HG02798 (cell line): ENCODE results near the gene SFMBT1.

ENCODE experiments used
- ATAC-seq: cut with Tn5 transposase; IDR thresholded peaks from one replicate; pipeline ENCODE4 v1.9.1; 2021; ENCODE audit warnings: mild to moderate bottlenecking; ENCODE audit not compliant: unreplicated experiment, poor library complexity

The SFMBT1 gene

DNA sequence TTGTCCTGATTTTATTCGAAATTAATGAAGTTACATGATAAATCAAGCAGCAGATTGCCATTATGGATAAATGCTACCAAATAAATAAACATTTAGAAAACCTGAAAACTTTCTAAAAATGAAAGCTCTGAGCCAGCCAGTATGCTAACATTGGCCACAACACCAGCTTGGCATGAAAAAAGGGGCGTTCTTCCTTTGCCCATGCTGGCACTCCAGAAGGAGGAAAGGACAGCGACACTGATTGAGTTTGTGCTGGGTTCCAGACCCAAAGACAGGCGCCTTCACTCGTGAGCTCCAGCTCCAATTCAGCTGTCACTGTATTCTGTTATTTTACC, 153.6 kb downstream of the SFMBT1 start:
- no peak for ATAC-seq

DNA sequence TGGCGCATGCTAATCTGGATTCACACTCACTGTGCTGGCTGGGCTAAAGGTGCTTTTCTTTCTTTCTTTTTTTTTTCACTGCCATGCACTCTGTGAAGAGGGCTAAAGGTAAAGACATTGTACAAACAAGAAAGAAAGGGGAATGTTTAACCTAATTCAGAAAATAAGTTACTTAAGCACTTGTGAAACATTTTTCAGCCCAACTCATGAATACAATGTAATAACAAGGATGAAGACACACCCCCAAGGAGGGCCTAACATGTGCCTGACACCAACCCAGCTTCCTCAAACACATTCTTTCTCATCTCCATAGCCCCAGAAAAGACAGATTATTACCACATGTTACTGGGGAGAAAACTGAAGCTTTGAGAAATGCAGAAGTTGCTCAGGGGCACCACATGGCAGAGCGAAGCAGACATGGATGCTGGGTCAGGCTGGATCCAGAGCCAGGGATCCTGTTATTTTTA, 154.2 kb downstream of the SFMBT1 start:
- ATAC-seq = no peak

DNA sequence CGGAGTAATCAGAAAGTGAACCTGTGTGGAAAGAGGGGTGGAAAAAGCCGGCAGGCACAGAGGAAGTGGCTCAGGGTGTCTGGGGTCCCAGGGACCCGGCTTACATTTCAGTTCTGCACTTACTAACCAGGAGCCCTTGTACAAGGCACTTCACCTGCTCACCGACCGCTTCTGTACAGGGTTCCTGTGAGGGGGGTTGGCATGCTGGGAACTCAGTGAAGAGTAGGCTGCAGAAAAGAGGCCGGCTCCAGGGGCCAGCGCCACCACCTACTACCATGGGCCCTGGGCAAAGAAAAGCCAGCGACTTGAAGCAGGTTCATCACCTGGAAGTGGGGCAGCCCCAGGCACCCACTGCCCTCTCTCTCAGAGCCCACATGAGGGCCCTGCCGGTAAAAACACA, 154.7 kb downstream of the SFMBT1 start:
- no peak for ATAC-seq

DNA sequence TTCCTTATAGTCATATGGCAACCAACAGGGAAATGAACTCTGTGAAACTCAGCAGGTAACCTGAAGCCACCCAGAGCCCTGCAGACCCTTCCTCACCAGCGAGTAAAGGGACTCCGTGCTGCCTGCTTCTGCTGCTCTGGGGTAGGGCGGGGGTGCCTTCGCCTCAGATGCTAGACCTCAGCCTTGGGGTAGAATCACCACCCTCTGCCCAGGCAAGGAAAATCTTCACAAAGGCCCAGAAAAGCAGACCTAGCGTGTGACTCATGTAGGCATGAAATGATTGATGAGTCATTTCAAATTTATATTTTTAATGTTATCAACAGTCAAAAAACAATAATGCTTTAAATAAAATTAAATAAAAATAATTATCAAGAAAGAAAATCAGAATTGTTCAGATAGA, 155.1 kb downstream of the SFMBT1 start:
- no peak for ATAC-seq

DNA sequence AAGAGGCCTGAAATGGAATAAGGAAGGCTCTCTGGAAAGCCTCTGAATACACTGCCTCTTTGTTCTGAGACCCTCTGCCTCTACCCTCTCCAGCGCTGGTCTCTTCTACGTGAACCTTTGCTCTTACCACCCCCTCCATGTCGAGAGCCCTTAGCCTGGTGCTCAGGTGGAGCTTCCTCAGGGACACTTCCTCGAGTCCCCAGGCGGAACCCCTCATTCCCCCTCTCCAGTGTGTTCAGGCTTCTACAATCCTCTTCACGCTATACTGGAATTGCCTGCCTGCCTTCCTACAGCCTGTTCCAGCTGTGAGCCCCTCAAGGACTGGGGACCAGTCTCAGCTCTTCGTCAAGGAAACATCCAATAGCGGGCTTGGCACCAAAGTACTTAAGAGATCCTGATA, 156.0 kb downstream of the SFMBT1 start:
- no peak for ATAC-seq

DNA sequence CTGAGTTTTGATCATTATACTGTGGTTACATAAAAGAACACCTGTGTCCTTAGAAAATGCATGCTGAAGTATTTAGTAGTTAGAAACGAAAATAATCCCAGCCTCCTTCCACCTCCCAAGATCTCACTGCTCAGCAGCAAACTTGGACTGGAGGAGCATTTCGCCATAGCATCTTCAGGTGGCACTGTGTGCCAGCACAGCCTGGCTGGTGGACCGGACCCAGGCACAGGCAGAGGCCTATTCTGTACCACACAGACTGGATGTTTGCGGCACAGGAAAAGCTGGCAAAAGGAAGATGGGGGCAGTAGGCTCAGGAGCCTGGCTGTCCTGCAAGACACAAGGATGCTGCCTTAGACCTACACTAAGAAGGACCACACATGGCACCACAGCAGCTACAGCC, 158.7 kb downstream of the SFMBT1 start:
- ATAC-seq = no peak

DNA sequence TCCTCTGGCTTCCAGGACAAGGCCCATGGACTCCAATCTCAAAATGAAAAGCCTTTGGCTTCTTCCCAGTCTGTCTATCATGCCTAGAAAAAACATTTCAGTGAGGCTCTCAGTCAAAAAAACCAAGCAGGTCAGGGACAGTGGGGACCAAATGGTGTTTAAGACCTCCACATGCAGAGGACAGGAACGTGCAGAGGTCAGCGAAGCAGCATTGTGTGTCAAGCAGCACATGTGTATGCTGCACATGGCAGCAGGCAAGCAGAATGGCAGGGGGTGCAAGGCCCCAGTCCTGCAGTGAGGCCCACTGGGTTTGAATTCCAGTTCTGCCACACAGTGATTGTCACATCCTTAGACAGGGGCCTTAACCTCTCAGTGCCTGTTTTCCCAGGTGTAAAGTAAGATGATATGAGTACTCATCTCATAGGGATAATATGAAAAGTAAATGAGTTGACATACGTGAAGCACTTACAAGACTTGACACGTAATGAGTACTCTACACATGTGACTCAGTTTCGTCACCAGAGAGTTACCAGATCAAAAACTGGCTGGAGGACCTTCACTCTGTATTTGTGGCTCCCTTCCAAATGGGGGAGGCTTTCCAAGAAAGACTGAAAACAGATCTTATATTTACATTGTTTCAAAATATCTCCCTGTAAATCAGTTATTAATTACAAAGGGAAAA, 159.7 kb downstream of the SFMBT1 start:
- no peak for ATAC-seq

DNA sequence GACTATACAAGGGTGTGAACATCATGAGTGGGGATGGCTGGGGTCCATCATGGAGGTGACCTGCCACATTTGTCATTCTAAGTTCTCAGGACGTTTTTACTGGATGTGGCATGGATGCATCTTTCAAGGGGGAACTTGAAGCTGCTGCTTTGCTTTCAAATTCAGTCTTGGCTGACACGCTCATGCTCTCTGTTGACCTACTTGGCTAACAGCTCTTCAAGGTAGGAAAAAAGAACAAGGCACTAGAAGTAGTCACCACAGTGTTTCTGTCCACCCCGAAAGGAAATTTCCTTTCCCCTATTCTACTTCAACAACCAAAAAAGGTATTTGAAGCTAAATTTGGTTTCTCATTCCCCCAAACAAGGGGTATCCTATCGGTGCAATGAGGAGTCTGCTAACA, 163.5 kb downstream of the SFMBT1 start:
- ATAC-seq = no peak

DNA sequence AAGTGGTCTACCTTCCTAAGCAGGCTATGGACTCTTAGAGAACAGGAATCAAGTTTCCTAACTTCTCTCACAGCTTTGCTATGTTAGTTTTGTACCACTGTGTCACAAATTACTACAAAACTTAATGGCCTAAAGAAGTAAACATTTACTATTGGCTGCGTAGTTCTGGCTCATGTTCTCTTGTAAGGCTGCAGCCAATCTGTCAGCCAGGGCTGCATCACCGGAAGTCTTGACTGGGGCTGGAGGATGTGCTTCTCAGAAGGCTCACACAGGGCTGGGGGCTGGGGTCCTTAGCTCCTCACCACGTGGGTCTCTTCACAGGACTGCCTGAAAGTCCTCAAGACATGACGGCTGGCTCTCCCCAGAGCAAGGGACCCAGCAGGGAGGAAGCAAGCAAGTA, 164.0 kb downstream of the SFMBT1 start:
- ATAC-seq = no peak

DNA sequence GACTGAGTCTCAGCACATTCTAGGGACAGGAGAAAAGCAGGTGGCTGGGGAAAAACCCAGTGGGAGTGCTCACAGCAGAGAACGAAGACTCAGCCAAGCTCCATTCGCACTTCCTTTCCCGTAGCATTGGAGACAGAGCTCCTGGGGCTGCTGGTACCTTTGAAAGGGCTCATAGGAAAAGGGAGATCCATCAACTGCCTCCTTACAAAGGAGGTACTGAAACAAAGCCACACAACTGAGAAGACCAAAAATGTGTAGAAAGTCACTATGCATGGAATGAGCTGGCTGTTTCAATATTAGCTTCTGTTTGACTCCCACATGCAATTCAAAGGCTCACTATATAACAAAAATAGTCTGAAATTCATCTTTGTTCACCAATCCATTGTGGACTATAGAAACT, 165.4 kb downstream of the SFMBT1 start:
- ATAC-seq = peak; percentile 53

DNA sequence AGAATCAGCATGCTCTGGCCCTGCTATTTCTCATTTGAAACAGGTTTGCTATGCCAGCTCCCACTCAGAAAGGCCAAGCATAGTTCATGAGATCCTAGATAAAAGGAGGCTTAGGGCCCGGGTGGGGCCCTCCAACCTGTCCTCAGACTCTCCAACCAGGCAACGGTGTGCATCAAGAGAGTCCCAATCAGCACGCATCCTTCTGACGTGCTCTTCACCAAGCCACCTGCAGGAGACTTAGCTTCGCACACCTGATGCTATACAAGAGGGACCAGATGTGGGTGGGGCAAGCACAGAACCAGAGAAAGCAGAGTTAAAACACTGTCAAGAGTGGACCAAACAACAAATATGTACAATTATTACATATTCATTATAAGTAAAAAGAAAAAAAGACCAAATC, 165.8 kb downstream of the SFMBT1 start:
- peak; percentile 32 for ATAC-seq

DNA sequence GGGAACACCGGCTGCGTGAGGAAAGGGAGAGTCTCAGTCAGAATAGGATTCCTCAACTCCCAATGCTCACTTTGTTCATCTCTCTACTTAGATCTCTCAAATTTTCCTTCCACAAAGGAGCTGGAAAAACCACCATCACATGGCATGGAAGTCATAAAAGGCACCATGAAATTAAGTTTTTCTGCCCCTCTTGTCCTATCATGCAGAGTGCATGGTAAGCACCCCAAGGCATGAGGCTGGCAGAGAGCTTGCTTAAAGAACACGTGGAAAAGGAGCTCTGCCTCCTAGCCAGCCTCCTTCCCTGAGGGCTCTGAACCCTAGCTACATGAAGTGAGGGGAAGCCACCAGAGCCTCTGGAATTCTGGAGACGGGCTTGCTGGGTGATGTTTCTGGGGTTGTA, 166.3 kb downstream of the SFMBT1 start:
- no peak for ATAC-seq

DNA sequence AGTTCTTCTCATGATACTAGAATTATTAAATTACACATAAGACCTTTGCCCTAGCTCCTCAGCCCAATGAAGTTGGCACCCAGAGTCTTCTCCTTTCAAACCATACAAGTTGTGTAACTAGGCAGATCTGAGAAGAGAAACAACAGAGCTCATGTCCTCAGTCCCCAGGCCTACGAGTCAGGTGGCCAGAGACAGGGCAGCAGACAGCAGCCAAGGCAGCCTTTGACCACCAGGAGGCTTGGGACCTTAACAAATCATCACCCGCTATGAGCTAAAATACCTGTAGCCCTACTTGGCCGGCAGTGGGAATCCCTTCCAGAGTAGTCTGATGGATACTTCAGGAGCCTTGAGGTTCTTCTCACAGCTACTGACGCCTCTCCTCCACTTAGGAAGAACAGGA, 166.8 kb downstream of the SFMBT1 start:
- no peak for ATAC-seq

DNA sequence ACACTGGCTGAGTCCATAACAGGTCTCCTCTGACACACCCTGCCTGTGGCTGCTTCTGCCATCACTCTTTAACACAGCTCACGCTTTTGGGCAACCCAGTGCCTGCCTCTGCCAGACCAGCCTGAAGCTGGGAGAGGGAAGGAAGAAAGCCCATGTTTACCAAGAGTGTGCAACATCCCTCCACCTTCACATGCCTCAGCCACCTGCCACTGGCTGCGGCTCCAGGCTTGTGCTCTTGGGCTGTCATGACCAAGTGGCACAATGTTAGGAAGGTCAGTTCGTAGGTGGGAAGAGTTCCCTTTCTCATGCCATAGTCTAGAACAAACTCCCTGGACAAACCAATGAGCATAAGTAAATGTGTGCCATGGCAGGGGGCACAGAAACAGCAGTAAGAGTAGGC, 168.8 kb downstream of the SFMBT1 start:
- ATAC-seq = no peak

DNA sequence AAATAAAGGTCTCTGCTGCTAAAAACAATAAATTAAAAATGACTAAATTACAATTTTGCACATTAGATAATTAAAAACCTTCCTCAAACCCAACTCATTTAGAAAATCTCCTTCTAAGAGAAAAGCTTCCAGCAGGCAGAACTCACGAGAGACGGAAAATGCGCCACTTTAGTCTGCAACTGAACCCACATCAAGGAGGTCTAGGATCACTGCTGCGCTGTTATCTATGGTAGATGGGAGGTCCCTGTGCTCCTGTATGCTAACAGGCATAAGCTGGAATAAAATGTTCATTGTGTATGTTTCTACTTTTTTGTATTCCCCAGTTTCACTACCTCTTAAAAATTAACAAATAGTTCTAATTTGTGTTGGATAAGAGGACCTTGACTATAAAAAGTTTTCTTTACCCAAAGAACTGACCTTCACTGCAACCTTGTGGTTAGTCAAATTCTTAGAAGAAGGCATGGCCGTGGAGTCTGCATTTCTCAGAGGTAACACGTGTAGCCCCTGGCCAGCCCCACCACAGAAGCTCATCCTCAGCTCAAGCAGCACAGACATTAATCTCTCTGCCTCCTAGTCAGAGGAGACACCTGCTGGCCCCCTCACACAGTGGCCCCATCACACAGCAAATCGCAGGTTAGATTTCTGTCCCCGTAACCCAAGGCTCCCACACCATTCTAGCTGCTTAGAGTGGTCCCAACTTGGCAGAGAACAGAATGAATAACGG, 170.8 kb downstream of the SFMBT1 start:
- ATAC-seq = no peak

DNA sequence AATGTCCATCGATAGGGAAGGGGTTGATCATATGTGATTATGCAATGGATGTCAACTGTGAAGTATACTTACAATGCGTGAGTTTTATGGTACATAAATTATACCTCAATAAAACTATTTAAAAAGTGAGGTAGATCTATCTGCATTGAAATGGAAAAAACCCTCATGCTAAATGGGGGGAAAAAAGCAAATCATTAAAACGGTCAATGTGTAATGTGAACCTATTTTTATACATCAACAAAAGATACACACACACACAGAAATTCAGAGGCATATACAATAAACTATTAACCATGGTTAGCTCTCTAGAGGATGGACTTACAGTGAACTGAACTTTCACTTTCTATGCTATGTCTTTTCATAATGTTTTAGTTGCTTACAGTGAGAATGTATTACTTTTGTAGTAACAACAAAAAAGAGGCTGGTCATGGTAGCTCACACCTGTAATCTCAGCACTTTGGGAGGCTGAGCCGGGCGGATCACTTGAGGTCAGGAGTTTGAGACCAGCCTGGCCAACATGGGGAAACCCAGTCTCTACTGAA, 171.6 kb downstream of the SFMBT1 start:
- ATAC-seq = no peak

DNA sequence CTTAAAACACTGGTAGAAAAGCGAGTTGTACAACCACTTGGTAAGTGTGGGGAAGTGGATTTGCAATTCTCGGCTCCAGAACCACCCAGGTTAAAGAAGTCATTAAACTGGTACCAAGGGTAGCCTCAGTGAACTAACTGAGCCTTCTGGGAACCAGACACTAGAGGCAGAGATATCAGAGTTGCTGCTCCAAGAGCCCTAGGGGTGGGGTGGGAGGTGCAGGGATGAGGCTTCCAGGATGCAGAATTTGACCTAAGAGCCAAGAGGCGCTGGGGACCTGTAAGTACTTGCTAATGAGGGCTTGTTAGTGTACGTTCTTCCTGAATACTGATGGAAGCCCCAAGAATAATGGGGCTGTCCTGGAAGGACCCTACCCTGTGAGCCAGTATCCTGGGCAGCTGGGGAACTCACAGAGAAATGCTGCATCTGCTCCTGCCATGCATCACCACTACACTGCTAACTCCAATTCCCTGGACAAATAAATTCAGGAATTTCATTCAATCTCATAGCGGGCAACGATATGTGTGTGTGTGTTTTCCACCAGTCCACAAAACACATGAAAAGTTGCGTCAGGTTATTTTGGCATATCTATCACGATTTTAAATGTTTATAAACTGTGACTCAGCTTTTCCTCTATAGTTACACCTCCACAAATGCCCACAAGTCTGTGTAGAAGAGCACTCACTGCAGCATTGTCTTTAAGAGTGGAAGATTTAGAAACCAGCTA, 172.3 kb downstream of the SFMBT1 start:
- no peak for ATAC-seq

DNA sequence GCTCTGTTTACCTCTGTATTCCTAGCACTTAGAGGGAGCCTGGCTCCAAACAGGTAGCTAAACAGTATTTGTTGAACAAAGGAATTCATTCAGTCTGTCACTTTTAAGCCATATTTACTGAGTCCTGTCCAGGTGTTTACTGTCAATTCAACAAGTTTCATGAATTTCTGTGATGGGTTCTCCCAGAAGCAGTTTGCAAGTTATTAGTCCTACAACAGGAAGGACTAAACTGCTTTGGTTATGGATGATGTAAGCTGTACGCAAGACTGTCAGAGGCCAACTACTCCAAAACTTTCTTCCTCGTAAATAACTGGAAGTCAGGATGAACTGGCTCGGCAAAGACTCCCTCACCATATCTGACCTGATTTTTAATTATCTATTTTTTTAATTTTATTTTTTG, 173.6 kb downstream of the SFMBT1 start:
- ATAC-seq = no peak

DNA sequence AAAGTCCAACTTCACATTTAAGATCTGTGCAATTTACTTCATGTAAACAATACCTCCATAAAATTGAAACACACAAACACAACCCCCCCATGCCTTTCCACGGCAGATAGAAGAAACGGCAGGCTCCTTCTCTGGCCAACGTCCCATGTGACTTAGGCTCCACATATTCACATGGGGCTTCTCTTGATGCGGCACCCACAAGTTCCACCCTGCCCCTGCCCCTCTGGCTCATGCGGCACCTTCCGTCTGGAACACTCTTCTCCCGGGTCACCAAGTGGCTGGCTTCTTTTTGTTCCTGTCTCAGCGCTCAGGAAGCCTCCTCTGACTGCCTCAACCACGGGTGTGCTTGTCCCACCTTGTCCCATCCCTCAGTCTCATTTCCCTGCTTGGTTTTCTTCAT, 174.1 kb downstream of the SFMBT1 start:
- ATAC-seq = no peak

DNA sequence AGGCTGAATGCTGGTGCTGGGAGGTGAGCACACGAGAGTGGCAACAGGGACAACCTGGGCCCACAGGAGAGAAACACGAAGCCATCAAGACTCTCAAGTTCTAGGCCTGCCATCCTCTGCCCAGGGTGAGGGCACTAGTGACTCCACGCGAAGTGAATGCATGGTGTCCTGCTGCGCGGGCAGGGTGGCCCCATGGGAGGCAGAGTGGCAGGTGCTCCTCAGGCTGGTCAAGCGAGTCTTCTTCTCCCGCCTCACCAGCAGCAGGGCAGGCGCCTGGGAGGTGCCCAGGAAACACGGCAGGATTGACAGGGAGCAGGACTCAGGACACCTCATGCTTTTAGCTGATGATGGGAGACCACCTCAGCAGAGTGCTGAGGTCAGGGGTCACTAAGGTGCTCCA, 175.4 kb downstream of the SFMBT1 start:
- no peak for ATAC-seq

DNA sequence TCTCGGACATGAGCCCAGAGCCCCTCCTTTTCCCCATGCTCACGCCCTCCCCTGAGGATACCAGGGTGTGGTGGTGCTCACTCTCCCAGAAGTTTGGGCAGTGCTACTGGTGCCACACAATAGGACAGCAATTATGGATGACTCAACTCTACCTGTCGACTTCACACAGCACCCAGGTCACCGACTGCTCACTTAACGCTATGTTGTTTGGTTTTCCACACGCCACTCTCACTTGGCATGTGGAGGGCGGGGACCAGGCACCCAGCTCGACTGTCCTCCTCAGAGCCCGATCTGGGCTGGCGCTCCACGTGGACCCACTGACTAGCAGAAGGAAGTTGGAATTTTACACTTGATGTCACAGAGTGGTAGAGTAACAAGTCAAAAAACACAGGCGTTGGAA, 179.4 kb downstream of the SFMBT1 start:
- ATAC-seq = no peak
